Endothelial cell of umbilical vein (primary cell): Measurements from ENCODE around the gene VSIG4. TPM values are rescaled to one million over a fixed set of nuclear protein-coding genes. Genes with fewer than 3 reads are reported as not detected.

Experiments used
- BruUV-seq: library from RNA; stranded (reverse); fragments of 400-500 nt; replicated peaks from 2 replicates; lab custom pipeline; 2021; lab: Mats Ljungman, UMichigan
- CTCF ChIA-PET: fragments of 300-600, 350-600 bp; sonication (Branson Sonifier 250); formaldehyde crosslinking; loops from one replicate; lab custom pipeline; 2021; ENCODE audit warnings: antibody characterized with exemption, inconsistent platforms; lab: Charles Lee
- POLR2A ChIA-PET: fragments of 300-600, 350-600 bp; sonication (Branson Sonifier 250); formaldehyde crosslinking; loops from one replicate; lab custom pipeline; 2021; ENCODE audit warnings: antibody characterized with exemption, inconsistent platforms; lab: Charles Lee
- DNase-seq: peaks from one replicate; pipeline ENCODE4 v3.0.0-alpha.2; 2011; ENCODE audit warnings: low read depth, low spot score
- FAIRE-seq: peaks from 2 replicates; lab custom pipeline; 2011; peaks lifted over from hg19 to GRCh38; lab: Jason Lieb, UNC
- H2AFZ ChIP-seq: 2 replicates; pipeline ENCODE4 v1.6.0; 2012; ENCODE audit warnings: low read depth, low read length, control low read depth, inconsistent platforms
- H3K27ac ChIP-seq: 2 replicates; pipeline ENCODE4 v1.5.1; 2011; ENCODE audit warnings: low read depth, mild to moderate bottlenecking, control low read depth, low read length, moderate library complexity; ENCODE audit not compliant: insufficient read depth
- H3K27me3 ChIP-seq, 2 experiments: 2 replicates each; pipeline versions ENCODE4 v1.6.0 to v1.6.1; 2011; ENCODE audit warnings: low read length in 2 of 2, mixed read lengths in 1 of 2; ENCODE audit not compliant: control insufficient read depth in 2 of 2, insufficient read depth in 2 of 2
- H3K36me3 ChIP-seq, 2 experiments: 2 replicates in 1 of 2; 3 replicates in 1 of 2; pipeline ENCODE4 v1.5.1; 2011; ENCODE audit warnings: low read length in 2 of 2, mild to moderate bottlenecking in 1 of 2, moderate library complexity in 1 of 2; ENCODE audit not compliant: control insufficient read depth in 2 of 2, insufficient read depth in 2 of 2; ENCODE audit errors: extremely low read depth in 1 of 2
- H3K4me1 ChIP-seq: 3 replicates; pipeline ENCODE4 v1.5.1; 2011; ENCODE audit warnings: mild to moderate bottlenecking, low read length; ENCODE audit not compliant: control insufficient read depth, insufficient read depth; ENCODE audit errors: extremely low read depth
- H3K4me2 ChIP-seq: 2 replicates; pipeline ENCODE4 v1.6.1; 2011; ENCODE audit warnings: low read length, control low read depth, mixed read lengths; ENCODE audit not compliant: insufficient read depth
- H3K4me3 ChIP-seq, 3 experiments: fragments of 200-600 bp in 1 of 3; sonication (generic), shearing (Covaris generic) in 1 of 3; replicated peaks in 1 of 3; 2 replicates each; pipeline ENCODE4 v1.5.1; 2011 to 2016; ENCODE audit warnings: control low read depth in 3 of 3, low read length in 3 of 3, mild to moderate bottlenecking in 2 of 3, inconsistent platforms in 1 of 3, low read depth in 1 of 3, moderate library complexity in 1 of 3; ENCODE audit not compliant: insufficient read depth in 1 of 3
- H3K79me2 ChIP-seq: 2 replicates; pipeline ENCODE4 v1.6.0; 2012; ENCODE audit warnings: low read length, inconsistent platforms; ENCODE audit not compliant: control insufficient read depth, insufficient read depth
- H3K9ac ChIP-seq: replicated peaks from 2 replicates; pipeline ENCODE3; 2011; ENCODE audit warnings: low read length, control low read depth; ENCODE audit not compliant: insufficient read depth; ENCODE audit errors: extremely low read depth
- H3K9me1 ChIP-seq: replicated peaks from 3 replicates; pipeline ENCODE4 v1.6.0; 2011; ENCODE audit warnings: mild to moderate bottlenecking, low read length; ENCODE audit not compliant: control insufficient read depth, insufficient read depth; ENCODE audit errors: extremely low read depth
- H3K9me3 ChIP-seq: replicated peaks from 2 replicates; pipeline ENCODE4 v1.5.1; 2012; ENCODE audit warnings: low read length, inconsistent platforms; ENCODE audit not compliant: control insufficient read depth, insufficient read depth
- H4K20me1 ChIP-seq: replicated peaks from 2 replicates; pipeline ENCODE3; 2011; ENCODE audit warnings: mild to moderate bottlenecking, low read length; ENCODE audit not compliant: control insufficient read depth, insufficient read depth; ENCODE audit errors: extremely low read depth
- CTCF ChIP-seq, 2 donors: IDR thresholded peaks; 1 replicate in 1 of 2; 2 replicates in 1 of 2; pipeline ENCODE4 v1.5.1; 2011; ENCODE audit warnings: low read length in 2 of 2, mild to moderate bottlenecking in 2 of 2, moderate library complexity in 2 of 2, control low read depth in 1 of 2, inconsistent platforms in 1 of 2, low read depth in 1 of 2; ENCODE audit not compliant: insufficient read depth in 1 of 2; ENCODE audit errors: extremely low read depth in 1 of 2
- EZH2 ChIP-seq: IDR thresholded peaks from 2 replicates; pipeline ENCODE4 v1.6.1; 2012; ENCODE audit warnings: borderline replicate concordance, low read depth, mild to moderate bottlenecking, moderate library complexity, low read length, inconsistent platforms; ENCODE audit not compliant: severe bottlenecking
- FOS ChIP-seq: IDR thresholded peaks from 2 replicates; pipeline ENCODE4 v1.6.1; 2011; ENCODE audit warnings: mild to moderate bottlenecking, low read length, moderate library complexity, borderline replicate concordance; ENCODE audit not compliant: insufficient read depth
- GATA2 ChIP-seq: IDR thresholded peaks from 2 replicates; pipeline ENCODE4 v1.7.0; 2011; ENCODE audit warnings: low read depth, mild to moderate bottlenecking, moderate library complexity, mixed read lengths, low read length; ENCODE audit not compliant: insufficient read length, insufficient read depth
- JUN ChIP-seq: IDR thresholded peaks from 2 replicates; pipeline ENCODE4 v1.6.1; 2011; ENCODE audit warnings: borderline replicate concordance, low read depth; ENCODE audit not compliant: insufficient read length, insufficient read depth
- MAX ChIP-seq: IDR thresholded peaks from 2 replicates; pipeline ENCODE4 v1.6.1; 2011; ENCODE audit not compliant: insufficient read depth, insufficient read length
- MYC ChIP-seq: IDR thresholded peaks from one replicate; pipeline ENCODE4 v1.6.1; 2011; ENCODE audit warnings: mild to moderate bottlenecking, low read depth, low read length
- POLR2A ChIP-seq: IDR thresholded peaks from 2 replicates; pipeline ENCODE4 v1.6.1; 2012; ENCODE audit warnings: low read depth, mild to moderate bottlenecking, control low read depth, low read length
- POLR2AphosphoS5 ChIP-seq: IDR thresholded peaks from 2 replicates; pipeline ENCODE4 v1.6.1; 2012; ENCODE audit warnings: low read depth, mild to moderate bottlenecking, control low read depth, low read length, moderate library complexity; ENCODE audit not compliant: insufficient read depth
- dilution Hi-C: fragments of 300-500 bp; cut with MboI; formaldehyde crosslinking; loops from one replicate; pipeline ENCODE4 v1.15.0; 2019; ENCODE audit warnings: low sequenced_read_pairs; ENCODE audit not compliant: extremely low pct_ligation_motif_present
- intact Hi-C: fragments of 100-400 bp; cut with micrococcal nuclease; formaldehyde crosslinking; loops from one replicate; pipeline ENCODE4 v1.10.0; 2022
- polyA plus RNA-seq, 4 experiments: library from polyadenylated mRNA; depleted of rRNA in 3 of 4; stranded (reverse) in 3 of 4; unstranded in 1 of 4; fragments of >200 nt; gene quantifications; 2 replicates each; pipeline versions ENCODE4 v1.2.1 to v1.2.3, GENCODE V29; 2011 to 2012; ENCODE audit warnings: missing spikeins in 1 of 4
- total RNA-seq: library from RNA; stranded (reverse); gene quantifications from 2 replicates; pipeline ENCODE4 v1.2.3, GENCODE V29; 2021

The VSIG4 gene
- total and polyA plus RNA-seq, 2 donors (not counting 3 experiments of a cell fraction or from before 2014, with no cell fraction given) = not detected

GRCh38 chrX:66076801-66077200 is 36.9 kb upstream of the VSIG4 start:
- DNase-seq (no peak), FAIRE-seq (peak; percentile 69)
- H3K4me1 ChIP-seq = no peaks in the 10 kb centered on the region
- H2AFZ ChIP-seq = no peak overlapping the region
- H3K4me3 ChIP-seq = no peak overlapping the region
- no peaks in the 10 kb centered on the region for H3K9me3 ChIP-seq
- ChIA-PET POLR2A (no interaction called here), CTCF (no interaction called here)
- no TSS peak for BruUV-seq
- no peaks in the 10 kb centered on the region for H3K79me2 ChIP-seq
- H3K27ac ChIP-seq = no peak overlapping the region
- no peaks in the 10 kb centered on the region for H3K27me3 ChIP-seq
- no peaks in the 10 kb centered on the region for H4K20me1 ChIP-seq
- H3K9ac ChIP-seq = no peak overlapping the region
- H3K36me3 ChIP-seq = no peaks in the 10 kb centered on the region
- no peak overlapping the region for H3K4me2 ChIP-seq
- dilution Hi-C loops = no loop called here
- no peaks in the 10 kb centered on the region for H3K9me1 ChIP-seq
- intact Hi-C loops = no loop called here
- TF ChIP-seq CTCF (IDR thresholded peaks at IDR 0.05; ENCODE audit: extremely low read depth in 1 of 2, insufficient read depth in 1 of 2, low read depth in 1 of 2, low read length in 2 of 2) (no peak), EZH2 (no peak), FOS (no peak), MAX (no peak), POLR2A (no peak), GATA2 (no peak), MYC (no peak), JUN (no peak), POLR2AphosphoS5 (no peak)
